Measurements from ENCODE around the gene REEP5.
A peak's percentile ranks its signal among the peaks of the same experiment; 100 is the strongest.
"Not testable (repeated sequence)": the region's sequence is repeated elsewhere in the genome, so short reads cannot be mapped to it uniquely, and the experiment has no call there.

REEP5 gene

DNA sequence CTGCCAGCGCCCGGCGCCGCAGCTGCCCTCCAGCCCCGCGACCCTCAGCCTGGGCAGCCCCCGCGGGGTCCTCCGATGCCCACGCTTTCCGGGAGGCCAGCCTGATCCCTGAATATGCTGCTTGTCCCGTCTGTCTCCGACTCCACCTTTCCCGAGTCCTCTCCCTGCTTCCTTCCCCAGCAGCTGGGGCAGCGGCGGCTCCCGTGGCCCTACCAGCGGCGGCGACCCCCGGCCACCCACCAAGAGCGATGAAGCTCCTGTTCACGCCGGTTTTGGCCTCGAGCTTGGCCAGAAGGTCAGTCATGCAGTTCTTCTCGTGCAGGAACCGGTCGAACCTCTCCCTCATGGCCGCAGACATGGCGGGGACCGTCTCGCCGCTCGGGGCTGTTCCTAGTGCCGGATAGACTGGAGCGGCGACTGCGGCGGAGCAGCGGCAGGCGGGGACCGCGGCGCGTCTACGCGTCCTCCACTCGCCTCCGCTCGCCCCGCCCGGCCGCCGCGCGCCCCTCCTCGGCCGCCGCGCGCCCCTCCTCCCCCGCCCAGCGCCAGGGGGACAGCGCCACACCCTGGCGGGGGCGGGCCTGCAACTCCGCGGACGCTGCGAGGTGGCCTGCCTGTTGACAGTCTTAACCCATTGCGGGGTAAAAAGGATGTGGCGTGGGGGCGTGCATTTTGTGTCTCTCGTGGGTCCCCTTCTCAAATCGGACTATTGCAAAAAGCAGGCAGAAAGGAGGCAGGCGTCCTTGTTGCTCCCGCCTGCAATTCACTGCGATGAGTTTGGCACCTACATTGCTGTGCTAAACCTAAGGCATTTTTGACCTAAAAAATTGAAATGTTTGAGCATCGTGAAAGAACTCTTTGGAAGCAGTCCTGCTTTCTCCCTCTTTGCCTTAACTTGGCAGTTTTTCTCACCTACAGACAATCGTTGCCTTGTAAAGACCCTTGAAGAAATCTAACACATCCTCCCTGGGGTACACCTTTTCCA, at the start of gene REEP5:
TSS of gene REEP5 (minus strand) at position 395 of the 985 bp plus-strand sequence. CDS start at position 358, 37 bp downstream.
- DNase-seq: peak; percentile 90

DNA sequence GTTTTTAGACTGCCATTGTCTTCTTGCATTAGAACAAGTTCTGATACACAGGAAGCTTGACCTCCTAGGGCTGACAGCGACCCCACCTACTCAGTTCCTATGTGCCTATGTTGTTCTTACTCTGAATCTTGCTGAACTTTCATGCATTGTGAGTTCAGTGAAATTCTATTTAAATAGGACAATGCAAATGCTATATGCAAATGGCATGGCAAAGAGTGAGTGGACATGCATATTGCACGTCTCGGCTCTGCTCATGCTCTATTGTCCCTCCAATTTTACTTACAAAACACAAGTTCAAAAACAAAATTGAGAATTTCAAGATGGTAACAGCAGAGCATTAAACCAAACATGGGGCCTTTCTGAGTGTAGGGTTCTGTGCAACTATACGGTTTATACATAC, 49.2 kb upstream of the REEP5 start:
- no peak for DNase-seq

DNA sequence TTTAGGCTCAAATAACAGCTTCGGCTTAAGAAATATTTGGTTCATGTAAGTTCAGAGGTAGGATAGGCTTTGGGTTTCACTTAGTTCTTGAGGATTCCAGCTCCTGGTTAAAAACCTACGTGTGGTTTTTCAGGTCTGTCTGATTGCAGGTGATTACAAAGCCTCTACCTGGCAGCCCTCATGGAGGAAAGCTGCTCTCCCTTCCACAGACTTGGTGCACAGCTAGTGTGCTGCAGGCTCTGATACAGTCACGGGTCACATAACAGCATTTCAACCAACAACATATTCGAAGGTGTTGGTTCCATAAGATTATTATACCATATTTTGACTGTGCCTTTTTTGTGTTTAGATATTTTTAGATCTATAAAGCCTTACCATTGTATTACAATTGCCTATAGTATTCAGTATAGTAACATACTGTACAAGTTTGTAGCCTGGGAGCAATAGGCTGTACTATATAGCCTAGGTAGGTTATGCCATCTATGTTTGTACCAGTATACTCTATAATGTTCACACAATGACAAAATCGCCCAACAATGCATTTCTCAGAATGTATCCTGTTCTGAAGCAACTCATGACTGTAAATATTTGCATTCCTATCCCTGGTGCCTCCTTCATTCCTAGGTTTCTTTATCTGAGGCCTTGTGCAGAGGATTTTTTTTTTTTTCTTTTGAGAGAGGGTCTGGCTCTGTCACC, 46.5 kb upstream of the REEP5 start:
- no peak for DNase-seq

DNA sequence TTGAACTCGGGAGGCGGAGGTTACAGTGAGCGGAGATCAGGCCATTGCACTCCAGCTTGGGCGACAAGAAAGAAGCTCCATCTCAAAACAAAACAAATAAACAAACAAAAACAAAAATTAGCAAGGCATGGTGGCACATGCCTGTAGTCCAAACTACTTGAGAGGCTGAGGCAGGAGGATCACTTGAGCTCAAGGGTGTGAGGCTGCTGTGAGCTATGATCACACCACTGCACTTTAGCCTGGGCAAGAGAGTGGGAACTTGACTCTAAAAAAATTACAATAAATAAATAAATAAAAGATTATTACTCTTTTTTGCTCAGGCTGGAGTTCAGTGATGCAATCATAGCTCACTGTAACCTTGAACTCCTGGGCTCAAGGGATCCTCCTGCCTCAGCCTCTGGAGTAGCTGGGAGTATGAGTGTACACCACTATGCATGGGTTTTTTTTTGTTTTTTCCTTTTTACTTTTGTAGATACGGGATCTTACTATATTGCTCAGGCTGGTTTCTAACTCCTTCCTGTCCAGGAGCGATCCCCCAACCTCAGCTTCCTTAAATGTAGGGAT, 45.6 kb upstream of the REEP5 start:
- no peak for DNase-seq

DNA sequence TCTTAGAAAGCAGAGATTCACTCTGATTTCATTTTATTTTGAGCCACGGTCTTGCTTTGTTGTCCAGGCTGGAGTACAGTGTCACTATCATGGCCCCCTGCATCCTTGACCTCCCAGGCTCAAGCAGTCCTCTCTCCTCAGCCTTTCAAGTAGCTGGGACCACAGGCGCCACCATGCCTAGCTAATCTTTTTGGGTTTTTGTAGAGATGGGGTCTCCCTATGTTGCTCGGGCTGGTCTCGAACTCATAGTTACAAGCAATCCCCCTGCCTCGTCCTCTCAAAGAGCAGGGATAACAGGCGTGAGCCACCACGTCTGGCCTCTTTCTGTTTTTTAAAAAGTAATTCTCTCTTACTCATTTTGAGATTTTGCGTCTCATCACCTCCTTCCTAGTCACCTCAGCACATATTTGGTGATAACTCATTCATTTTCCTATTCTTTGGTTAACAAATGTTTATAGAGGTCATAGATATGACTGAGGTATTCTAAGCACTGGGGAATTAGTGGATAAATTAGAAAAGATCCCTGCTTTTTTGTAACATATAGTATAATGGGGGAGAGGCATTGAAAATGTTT, 43.8 kb upstream of the REEP5 start:
- no peak for DNase-seq

DNA sequence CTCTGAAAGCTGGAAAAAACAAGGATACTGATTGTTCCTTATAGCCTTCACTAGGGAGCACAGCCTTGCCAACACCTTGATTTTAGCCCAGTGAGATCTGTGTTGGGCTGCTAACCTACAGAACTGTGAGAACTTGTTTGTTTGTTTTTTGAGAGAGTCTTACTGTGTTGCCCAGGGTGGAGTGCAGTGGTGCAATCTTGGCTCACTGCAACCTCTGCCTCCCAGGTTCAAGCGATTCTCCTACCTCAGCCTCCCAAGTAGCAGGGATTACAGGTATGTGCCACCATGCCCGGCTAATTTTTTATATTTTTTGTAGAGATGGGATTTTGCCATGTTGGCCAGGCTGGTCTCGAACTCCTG, 41.3 kb upstream of the REEP5 start:
- not testable (repeated sequence) for DNase-seq

DNA sequence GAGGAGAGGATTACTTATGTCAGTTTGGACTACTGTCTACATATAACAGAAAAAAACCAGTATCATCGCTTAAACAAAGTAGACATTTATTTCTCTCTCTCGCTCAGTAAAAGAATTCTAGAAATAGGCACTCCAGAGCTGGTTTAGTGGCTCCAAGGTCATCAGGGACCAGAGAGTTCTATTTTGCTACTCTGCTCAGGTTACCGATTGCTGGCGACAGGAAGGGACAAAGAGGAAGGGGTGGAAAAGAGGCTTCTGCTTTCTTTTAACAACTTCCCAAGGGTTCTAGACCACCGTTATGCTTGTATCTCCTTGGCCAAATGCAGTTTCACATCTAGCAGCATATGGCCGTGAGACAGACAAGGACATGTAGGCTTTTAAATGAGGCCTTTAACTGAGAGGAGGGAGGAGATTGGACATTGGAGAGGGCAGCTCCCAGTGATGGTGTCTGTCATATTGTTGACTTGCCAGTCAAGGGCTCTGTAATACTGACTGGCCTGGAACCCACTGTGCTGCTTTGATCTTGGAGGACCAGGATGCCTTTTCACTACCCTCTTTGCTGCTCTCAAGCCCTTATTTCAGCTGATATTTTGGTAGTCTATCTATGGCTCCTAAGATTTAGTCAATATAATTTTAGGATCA, 39.0 kb upstream of the REEP5 start:
- DNase-seq: no peak

DNA sequence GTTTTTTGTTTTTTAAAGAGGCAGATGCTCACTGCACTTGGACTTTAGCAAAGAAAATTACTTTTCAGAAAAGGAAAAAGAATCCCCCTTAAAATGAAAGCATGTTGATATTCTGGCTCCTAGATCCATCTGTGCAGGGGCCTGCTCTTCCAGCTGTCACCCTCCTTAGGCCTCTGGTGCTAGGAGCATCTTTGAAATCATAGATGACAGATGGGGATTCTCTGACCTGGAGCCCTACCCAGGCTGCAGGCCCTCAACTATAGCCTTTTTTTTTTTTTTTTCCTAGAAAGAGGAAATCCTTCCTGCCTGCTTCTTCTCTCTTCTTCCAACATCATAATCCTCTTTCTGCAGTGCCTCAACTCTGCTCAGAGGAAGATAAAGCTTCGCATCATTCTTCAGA, 38.3 kb upstream of the REEP5 start:
- DNase-seq: no peak

DNA sequence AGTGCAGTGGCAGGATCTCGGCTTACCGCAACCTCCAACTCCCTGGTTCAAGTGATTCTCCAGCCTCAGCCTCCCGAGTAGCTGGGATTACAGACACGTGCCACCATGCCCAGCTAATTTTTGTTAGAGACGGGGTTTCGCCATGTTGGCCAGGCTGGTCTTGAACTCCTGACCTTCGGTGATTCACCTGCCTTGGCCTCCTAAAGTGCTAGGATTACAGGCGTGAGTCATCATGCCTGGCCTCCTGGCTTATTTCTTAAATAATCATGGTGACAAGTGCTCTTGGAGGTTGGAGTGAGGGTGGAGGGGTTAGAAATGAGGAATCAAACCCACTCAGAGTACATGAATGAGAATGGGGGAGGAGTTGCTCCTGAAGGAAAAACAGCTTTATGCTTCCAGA, 37.8 kb upstream of the REEP5 start:
- DNase-seq: not testable (repeated sequence)

DNA sequence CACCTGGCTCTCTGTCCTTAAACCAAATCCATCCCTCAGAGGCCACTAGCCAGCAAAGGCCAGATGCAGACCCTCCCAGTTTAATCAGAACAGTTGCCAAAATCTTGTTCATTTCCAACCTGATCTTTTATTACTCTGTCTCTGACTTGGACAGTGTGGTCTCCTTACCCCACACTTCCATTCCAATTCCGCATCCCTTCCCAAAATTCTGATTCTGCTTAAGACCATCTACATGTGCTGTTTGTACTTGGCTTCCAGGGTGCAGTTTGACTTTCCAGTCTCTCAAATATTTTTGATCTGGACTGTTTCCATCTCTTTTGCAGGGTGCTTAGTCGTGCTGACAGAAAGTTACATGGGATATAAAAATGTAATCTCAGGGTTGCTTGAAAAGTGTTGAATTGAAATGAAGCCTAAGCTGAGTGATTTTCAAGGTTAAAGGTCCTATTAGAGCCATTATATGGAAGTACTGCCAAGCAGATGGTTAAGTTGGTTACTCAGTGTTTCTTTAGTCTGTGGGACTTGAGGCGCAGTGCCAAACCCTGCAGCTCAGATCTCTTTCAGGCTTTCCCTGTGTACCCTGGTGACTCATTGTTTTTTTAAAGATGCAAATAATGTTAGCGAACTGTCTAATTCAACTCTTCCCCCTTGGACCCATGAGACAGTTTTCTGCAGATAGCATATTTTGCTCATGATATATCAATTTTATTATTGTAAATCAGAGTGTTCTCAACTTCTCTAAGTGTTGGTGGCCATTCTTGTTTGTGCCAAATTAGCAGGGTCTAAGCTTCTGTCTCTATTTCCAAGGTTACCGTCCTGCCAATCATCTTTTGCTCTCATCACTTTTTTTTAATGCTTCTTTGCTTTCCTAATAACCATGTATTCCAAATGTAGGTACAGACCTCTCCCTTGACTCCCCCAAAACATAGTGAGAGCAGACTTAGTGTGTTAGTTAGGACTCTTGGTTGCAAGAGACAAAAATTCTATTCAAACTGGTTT, 36.4 kb upstream of the REEP5 start:
- DNase-seq: no peak

DNA sequence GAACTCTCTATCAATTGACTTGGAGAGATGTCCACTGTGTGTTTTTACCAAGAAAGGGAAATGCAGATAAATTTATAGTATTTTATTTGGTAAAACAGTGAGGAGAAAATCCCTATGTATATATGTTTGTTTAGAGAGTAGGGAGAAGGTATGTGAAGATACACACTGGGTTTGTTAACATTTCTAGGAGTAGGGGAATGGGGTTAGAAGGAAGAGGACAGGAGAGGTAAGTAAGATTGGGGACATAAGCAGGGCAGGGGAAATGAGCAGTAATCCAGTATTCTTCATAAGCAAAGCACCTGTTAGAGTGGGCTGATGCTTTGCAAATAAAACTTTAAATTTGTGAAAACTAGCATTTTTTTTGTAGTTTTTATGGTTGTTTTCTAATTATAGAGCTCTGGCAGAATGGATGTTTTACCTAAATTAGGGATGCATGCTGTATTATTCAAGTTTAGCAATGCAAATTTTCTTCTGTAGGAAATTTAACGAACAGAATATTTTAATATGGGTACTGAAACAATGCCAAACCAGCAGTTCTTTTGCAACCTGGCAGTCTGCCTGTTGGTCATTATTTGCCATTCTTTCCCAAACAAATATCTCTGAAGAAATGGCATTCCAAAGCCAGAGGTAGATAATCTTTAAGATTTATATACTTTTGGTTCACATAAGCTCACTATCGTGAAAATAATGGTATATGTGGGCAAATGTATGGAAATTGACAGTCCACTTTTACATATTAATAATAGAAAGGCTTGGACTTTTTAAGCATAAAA, 35.2 kb upstream of the REEP5 start:
- DNase-seq: no peak

DNA sequence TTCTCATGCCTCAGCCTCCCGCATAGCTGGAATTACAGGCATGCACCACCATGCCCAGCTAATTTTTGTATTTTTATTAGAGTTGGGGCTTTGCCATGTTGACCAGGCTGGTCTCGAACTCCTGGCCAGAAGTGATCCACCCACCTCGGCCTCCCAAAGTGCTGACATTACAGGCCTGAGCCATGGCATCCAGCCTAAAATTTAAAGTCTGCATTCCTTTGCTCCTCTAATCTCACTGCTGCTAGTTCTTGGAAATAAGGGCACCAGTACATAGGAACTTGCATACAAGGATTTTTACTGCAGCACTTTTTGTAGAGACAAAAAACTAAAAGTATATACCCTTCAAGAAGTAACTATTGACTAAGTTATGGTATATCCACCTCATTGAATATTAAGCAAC, 34.6 kb upstream of the REEP5 start:
- no peak for DNase-seq

DNA sequence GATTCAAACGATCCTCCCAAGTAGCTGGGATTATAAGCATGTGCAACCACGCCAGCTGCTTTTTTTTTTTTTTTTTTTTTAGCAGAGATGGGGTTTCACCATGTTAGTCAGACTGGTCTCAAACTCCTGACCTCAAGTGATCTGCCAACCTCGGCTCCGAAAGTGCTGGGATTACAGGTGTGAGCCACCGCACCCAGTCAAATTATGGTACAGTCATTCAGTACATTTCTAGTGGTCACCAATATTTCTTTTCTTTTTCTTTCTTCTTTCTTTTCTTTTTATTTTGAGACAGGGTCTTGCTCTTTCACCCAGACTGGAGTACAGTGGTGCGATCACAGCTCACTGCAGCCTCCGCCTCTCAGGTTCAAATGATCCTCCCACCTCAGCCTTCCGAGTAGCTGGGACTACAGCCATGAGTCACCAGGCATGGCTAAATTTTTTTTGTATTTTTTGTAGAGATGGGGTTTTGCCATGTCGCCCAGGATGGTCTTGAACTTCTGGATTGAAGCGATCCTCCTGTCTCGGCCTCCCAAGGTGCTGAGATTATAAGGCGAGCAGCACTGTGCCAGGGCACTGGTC, 29.2 kb upstream of the REEP5 start:
- no peak for DNase-seq

DNA sequence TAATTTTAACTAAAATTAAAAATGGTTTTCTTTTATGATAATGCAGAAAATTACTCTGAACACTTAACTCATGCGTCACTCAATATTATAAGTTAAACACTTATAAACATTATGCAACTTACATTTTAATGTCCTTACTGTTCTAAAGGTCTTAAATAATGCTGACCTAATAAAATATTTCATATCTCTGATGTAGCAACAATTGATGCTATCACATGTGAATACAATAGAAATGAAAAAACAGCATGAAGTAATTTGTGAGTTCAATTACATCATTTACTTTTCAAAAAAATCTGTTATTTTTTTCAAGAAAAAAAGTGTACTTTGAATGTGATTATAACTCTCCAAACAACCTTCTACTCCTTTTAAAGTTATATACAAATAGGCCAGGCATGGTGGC, 26.4 kb upstream of the REEP5 start:
- DNase-seq: no peak

DNA sequence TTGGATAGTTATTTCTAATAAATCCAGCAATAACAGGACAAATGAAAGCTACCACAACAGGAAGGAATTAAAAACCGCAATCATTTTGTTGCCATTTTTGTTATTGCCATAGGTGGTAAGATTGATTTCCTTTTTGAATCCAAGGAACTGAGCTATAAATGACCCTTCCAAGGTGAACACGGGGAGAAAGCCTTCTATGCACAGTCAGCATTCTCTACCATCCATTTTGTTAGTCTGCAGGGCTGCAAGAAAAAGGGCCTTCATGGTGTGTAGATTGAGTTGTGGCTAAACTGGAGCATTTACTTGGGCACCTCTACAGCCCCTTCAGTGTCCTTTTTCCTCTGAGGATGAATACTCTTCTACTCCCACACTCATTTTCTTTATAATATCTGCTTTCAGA, 18.6 kb upstream of the REEP5 start:
- DNase-seq: no peak

DNA sequence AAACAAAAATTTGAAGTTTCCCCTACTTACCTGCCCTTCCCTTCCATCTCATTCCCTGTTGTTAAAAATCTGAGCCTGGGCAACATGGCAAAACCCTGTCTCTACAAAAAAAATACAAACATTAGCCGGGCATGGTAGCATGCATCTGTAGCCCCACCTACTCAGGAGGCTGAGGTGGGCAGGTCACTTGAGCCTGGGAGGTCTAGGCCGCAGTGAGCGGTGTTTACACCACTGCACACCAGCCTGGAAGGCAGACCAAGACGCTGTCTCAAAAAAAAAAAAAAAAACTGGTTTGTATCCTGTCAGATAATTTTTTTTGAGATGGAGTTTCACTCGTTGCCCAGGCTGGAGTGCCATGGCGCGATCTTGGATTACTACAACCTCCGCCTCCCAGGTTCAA, 16.3 kb upstream of the REEP5 start:
- no peak for DNase-seq

DNA sequence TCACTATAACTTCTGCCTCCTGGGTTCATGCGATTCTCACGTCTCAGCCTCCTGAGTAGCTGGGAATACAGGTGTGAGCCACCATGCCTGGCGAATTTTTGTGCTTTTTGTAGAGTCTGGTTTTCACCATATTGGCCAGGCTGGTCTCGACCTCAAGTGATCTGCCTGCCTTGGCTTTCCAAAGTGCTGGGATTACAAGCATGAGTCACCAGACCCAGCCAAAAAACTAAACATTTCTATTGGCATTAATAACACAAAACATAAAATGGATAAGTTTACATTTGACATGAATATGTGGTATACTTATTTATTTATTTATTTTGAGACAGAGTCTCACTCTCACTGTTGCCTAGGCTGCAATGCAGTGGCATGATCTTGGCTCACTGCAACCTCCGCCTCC, 13.6 kb upstream of the REEP5 start:
- no peak for DNase-seq

DNA sequence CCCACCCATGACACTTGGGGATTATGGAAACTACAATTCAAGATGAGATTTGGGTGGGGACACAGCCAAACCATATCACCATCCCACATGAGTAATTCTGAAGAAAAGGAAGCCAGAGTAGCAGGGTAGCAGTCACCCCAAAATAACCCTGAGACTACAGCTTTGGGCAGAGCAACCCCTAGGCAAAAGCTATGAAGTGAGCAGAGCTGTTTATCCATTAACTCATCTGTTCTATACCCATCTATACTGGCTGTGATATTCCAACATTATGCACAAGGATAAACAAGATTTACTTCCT, 12.3 kb upstream of the REEP5 start:
- no peak for DNase-seq

DNA sequence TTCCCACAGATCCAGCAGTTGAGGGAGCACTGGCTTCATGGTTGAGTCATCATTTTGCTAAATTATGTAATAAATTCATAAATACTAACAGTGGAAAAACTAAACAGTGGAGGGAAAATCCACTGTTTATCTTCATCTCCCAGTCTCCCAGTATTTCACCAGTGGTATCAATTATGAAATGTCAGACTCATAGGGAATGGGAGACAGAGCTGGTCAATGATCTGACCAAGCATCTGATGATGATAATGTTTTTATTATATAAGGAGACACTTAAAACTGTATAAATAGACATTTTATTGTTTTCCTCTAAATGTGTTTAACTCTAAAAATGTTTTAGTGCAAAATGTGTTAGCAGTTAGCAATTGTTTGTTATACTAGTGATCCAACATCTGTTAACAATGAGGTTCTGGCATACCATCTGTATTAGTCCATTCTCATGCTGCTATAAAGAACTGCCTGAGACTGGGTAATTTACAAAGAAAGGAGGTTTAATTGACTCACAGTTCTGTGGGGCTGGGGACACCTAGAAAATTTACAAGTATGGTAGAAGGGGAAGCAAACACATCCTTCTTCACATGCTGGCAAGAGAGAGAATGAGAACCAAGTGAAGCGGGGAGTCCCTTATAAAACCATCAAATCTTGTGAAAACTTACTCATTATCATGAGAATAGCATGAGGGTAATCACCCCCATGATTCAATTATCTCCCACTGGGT, 11.8 kb upstream of the REEP5 start:
- no peak for DNase-seq

DNA sequence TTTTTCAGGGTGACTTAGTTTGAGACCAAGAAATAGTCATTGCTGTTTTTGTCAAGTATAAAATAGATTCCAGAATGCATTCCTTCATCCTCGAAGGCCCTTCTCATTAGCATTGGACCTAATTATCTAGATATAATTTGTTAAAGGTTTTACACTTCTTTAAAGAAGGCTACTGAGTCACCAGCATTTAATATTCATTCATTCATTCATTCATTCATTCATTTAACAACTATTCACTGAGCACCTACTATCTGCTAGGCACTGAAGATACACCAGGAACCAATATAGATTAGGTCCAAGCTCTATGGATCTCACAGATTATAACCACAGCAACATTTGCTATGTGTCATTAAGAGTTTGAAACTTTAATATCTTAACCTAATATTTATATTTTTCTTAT, 11.1 kb upstream of the REEP5 start:
- no peak for DNase-seq

Data from right forelimb (tissue), 1 donor.